Osteoblast (primary cell): ENCODE data around the gene ZNF677. TPM values are rescaled to one million over a fixed set of nuclear protein-coding genes. Genes with fewer than 3 reads are reported as not detected.
"Not testable (repeated sequence)": the region's sequence is repeated elsewhere in the genome, so short reads cannot be mapped to it uniquely, and the experiment has no call there.

ENCODE experiments used
- DNase-seq: peaks from one replicate; pipeline ENCODE4 v3.0.0; 2011; ENCODE audit warnings: low spot score, mixed read lengths; ENCODE audit not compliant: insufficient read length; ENCODE audit errors: missing footprints
- H2AFZ ChIP-seq: 2 replicates; pipeline ENCODE4 v1.6.0; 2011; ENCODE audit warnings: mild to moderate bottlenecking, low read length
- H3K27ac ChIP-seq: 2 replicates; pipeline ENCODE4 v1.5.1; 2011; ENCODE audit warnings: mild to moderate bottlenecking, low read depth, low read length, moderate library complexity
- H3K27me3 ChIP-seq: 2 replicates; pipeline ENCODE4 v1.6.0; 2012; ENCODE audit warnings: mild to moderate bottlenecking, control low read depth, inconsistent platforms, low read length, moderate library complexity; ENCODE audit not compliant: insufficient read depth
- H3K36me3 ChIP-seq: 2 replicates; pipeline ENCODE4 v1.5.1; 2011; ENCODE audit warnings: mild to moderate bottlenecking, low read length, control low read depth, moderate library complexity; ENCODE audit not compliant: insufficient read depth
- H3K4me1 ChIP-seq: 2 replicates; pipeline ENCODE4 v1.5.1; 2011; ENCODE audit warnings: mild to moderate bottlenecking, low read length, control low read depth, moderate library complexity; ENCODE audit not compliant: insufficient read depth
- H3K4me2 ChIP-seq: 2 replicates; pipeline ENCODE4 v1.6.0; 2011; ENCODE audit warnings: mild to moderate bottlenecking, low read length; ENCODE audit not compliant: insufficient read depth
- H3K4me3 ChIP-seq: fragments of 200-600 bp; sonication (generic); 3 replicates; pipeline ENCODE4 v1.5.1; 2012; ENCODE audit warnings: mild to moderate bottlenecking, low read length, inconsistent platforms; ENCODE audit not compliant: insufficient read depth
- H3K79me2 ChIP-seq: 2 replicates; pipeline ENCODE4 v1.6.0; 2012; ENCODE audit warnings: mild to moderate bottlenecking, low read length, control low read depth, inconsistent platforms; ENCODE audit not compliant: insufficient read depth
- H3K9me3 ChIP-seq: 2 replicates; pipeline ENCODE4 v1.5.1; 2011; ENCODE audit warnings: low read depth, low read length, control low read depth
- H4K20me1 ChIP-seq: 2 replicates; pipeline ENCODE4 v1.6.0; 2012; ENCODE audit warnings: mild to moderate bottlenecking, low read length, control low read depth; ENCODE audit not compliant: insufficient read depth
- CTCF ChIP-seq: IDR thresholded peaks from 2 replicates; pipeline ENCODE4 v1.5.1; 2011; ENCODE audit warnings: mild to moderate bottlenecking, low read depth, low read length, moderate library complexity; ENCODE audit errors: extremely low read depth
- total RNA-seq: library from RNA; depleted of rRNA; stranded (reverse); fragments of >200 nt; gene quantifications from 2 replicates; pipeline ENCODE4 v1.2.3, GENCODE V29; 2012

ZNF677 gene
- total RNA-seq, 1 donor = 14.1 TPM

GRCh38 chr19:53193535-53194222, 61.0 kb downstream of the ZNF677 start:
- no peak for TF ChIP-seq CTCF
- peak overlapping the region; percentile 74 for H3K4me2 ChIP-seq

GRCh38 chr19:53192771-53193534, 61.7 kb downstream of the ZNF677 start, which contains the start of gene ZNF665:
Gene ZNF665, minus strand, starts transcription at chr19:53193358. Its CDS starts 10,460 bp downstream, at chr19:53182898.
- H3K9me3 ChIP-seq = no peaks in the 10 kb centered on the region
- H3K27ac ChIP-seq = peak within 1 kb of the TSS; percentile 48
- no peaks in the 10 kb centered on the region for H4K20me1 ChIP-seq
- peak within 1 kb of the TSS; percentile 83 for H3K4me2 ChIP-seq
- H3K4me1 ChIP-seq = peaks cover 6% of the 10 kb centered on the region
- peaks cover 3% of the 10 kb centered on the region for H3K36me3 ChIP-seq
- DNase-seq = peak; percentile 96
- H3K4me3 ChIP-seq = peak within 1 kb of the TSS; percentile 82
- H3K79me2 ChIP-seq = peaks cover 5% of the 10 kb centered on the region
- no peaks in the 10 kb centered on the region for H3K27me3 ChIP-seq
- peak within 1 kb of the TSS; percentile 95 for H2AFZ ChIP-seq
- TF ChIP-seq CTCF = no peak

More at GRCh38 chr19:53193535-53194222, 61.0 kb downstream of the ZNF677 start:
- no peak for DNase-seq
- peak overlapping the region; percentile 61 for H3K4me3 ChIP-seq
- H3K36me3 ChIP-seq = peaks cover 3% of the 10 kb centered on the region
- no peaks in the 10 kb centered on the region for H3K9me3 ChIP-seq
- H3K4me1 ChIP-seq = peaks cover 6% of the 10 kb centered on the region
- H4K20me1 ChIP-seq = no peaks in the 10 kb centered on the region
- H3K27ac ChIP-seq = no peak overlapping the region
- H3K27me3 ChIP-seq = no peaks in the 10 kb centered on the region
- peaks cover 5% of the 10 kb centered on the region for H3K79me2 ChIP-seq
- H2AFZ ChIP-seq = peak overlapping the region; percentile 95

GRCh38 chr19:53190253-53190652, 64.4 kb downstream of the ZNF677 start:
- H4K20me1 ChIP-seq = no peaks in the 10 kb centered on the region
- no peak overlapping the region for H3K27ac ChIP-seq
- no peak for DNase-seq
- TF ChIP-seq CTCF = no peak
- H3K4me3 ChIP-seq = no peak overlapping the region
- H3K79me2 ChIP-seq = peaks cover 5% of the 10 kb centered on the region
- no peaks in the 10 kb centered on the region for H3K9me3 ChIP-seq
- H3K4me2 ChIP-seq = no peak overlapping the region
- H3K4me1 ChIP-seq = peaks cover 6% of the 10 kb centered on the region
- H3K27me3 ChIP-seq = no peaks in the 10 kb centered on the region
- H2AFZ ChIP-seq = no peak overlapping the region
- H3K36me3 ChIP-seq = peaks cover 3% of the 10 kb centered on the region

- H3K27ac ChIP-seq, H3K4me3 ChIP-seq, H3K9me3 ChIP-seq, DNase-seq, H3K27me3 ChIP-seq, H3K79me2 ChIP-seq, H3K36me3 ChIP-seq, H3K4me1 ChIP-seq, H4K20me1 ChIP-seq, H3K4me2 ChIP-seq, H2AFZ ChIP-seq: not testable (repeated sequence)
These were observed 64.9 kb downstream of the ZNF677 start for GRCh38 chr19:53189691-53190198.

Other genes with a start within 250 kb of the ZNF677 start
- not detected in 2 replicates for gene ERVV-1, start 241.0 kb downstream of the ZNF677 start, total RNA-seq
- gene ERVV-2, start 210.1 kb downstream of the ZNF677 start, total RNA-seq = not detected in 2 replicates
- gene ZNF160, start 151.5 kb downstream of the ZNF677 start, total RNA-seq = 47.7 and 51.8 TPM in 2 replicates
- gene ZNF415, start 122.0 kb downstream of the ZNF677 start, total RNA-seq = 7.6 and 11.2 TPM in 2 replicates
- gene ZNF347, start 95.8 kb downstream of the ZNF677 start, total RNA-seq = 9.0 and 12.4 TPM in 2 replicates
- 2.9 and 3.8 TPM in 2 replicates for gene ZNF665, start 61.5 kb downstream of the ZNF677 start, total RNA-seq
- gene VN1R2, start 3.4 kb upstream of the ZNF677 start, total RNA-seq = under 0.01 TPM in 1 of 2 replicates, not detected in the other
- not detected in 2 replicates for gene VN1R4, start 12.8 kb upstream of the ZNF677 start, total RNA-seq
- gene ZNF845, start 78.9 kb upstream of the ZNF677 start, total RNA-seq = 7.7 and 8.7 TPM in 2 replicates
- 6.8 and 8.0 TPM in 2 replicates for gene ZNF525, start 110.8 kb upstream of the ZNF677 start, total RNA-seq
- gene ZNF765, start 140.3 kb upstream of the ZNF677 start, total RNA-seq = 15.6 TPM in 2 replicates
- 13.0 and 16.5 TPM in 2 replicates for gene ZNF761, start 177.1 kb upstream of the ZNF677 start, total RNA-seq
- gene ZNF813, start 212.9 kb upstream of the ZNF677 start, total RNA-seq = 3.6 and 4.4 TPM in 2 replicates